Measurements from ENCODE around the gene OVAAL.

Gene OVAAL

GRCh38 chr1:180615493-180616290 lies 56.9 kb downstream of the OVAAL start:
- CTCF ChIA-PET = interaction anchor here (1.0 kb wide), 1 partner anchor 100 kb away, joined by 3 read pairs; no protein-coding TSS in a partner anchor
- H3K4me1 Mint-ChIP-seq = no peaks in the 10 kb centered on the region
- H3K27me3 Mint-ChIP-seq = no peaks in the 10 kb centered on the region
- no peak overlapping the region for H3K27ac Mint-ChIP-seq
- H3K4me3 Mint-ChIP-seq = no peak overlapping the region
- no peaks in the 10 kb centered on the region for H3K36me3 Mint-ChIP-seq
- DNase-seq = no peak
- H3K9me3 Mint-ChIP-seq = no peaks in the 10 kb centered on the region
